ENCODE measurements around the gene OTOF.

DNA sequence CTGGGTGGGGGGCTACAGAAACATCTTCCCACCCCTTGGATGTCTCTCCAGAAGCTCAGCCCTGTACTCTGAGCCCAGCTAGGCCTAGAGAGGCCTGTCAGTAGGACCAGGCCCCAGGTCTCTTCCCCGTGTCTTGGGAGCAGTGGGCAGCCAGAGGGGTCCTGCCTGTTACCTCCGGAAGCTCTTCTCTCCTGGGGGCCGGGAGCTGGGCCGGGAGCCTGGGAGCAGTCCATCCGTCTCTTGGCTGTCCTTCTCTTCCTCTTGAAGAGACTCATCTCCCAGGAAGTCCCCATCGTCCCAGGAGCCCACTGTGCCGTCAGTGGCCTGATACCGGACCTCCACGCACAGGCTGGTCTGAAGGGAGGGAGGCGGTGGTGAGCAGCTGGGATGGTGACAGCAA is 38.3 kb upstream of the OTOF start:
- TF ChIP-seq, protein P1, sequence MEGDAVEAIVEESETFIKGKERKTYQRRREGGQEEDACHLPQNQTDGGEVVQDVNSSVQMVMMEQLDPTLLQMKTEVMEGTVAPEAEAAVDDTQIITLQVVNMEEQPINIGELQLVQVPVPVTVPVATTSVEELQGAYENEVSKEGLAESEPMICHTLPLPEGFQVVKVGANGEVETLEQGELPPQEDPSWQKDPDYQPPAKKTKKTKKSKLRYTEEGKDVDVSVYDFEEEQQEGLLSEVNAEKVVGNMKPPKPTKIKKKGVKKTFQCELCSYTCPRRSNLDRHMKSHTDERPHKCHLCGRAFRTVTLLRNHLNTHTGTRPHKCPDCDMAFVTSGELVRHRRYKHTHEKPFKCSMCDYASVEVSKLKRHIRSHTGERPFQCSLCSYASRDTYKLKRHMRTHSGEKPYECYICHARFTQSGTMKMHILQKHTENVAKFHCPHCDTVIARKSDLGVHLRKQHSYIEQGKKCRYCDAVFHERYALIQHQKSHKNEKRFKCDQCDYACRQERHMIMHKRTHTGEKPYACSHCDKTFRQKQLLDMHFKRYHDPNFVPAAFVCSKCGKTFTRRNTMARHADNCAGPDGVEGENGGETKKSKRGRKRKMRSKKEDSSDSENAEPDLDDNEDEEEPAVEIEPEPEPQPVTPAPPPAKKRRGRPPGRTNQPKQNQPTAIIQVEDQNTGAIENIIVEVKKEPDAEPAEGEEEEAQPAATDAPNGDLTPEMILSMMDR (conservative IDR thresholded peaks at IDR 0.05; ENCODE audit: low read length): no peak
- TF ChIP-seq EZH2phosphoT487 (IDR thresholded peaks at IDR 0.05; ENCODE audit: borderline replicate concordance): no peak
